GM08714 (cell line): ENCODE results near the gene HIVEP2.
"Not testable (repeated sequence)": the region's sequence is repeated elsewhere in the genome, so short reads cannot be mapped to it uniquely, and the experiment has no call there.

Source experiments
- H3K4me3 ChIP-seq: fragments of 200-500 bp; sonication (Bioruptor generic); 2 replicates; pipeline ENCODE4 v1.5.1; 2014; ENCODE audit warnings: mild to moderate bottlenecking, low read length, inconsistent platforms
- ZNF274 ChIP-seq: IDR thresholded peaks from 2 replicates; pipeline ENCODE4 v1.6.1; 2012; ENCODE audit warnings: mild to moderate bottlenecking, low read depth, low read length

Gene HIVEP2, protein sequence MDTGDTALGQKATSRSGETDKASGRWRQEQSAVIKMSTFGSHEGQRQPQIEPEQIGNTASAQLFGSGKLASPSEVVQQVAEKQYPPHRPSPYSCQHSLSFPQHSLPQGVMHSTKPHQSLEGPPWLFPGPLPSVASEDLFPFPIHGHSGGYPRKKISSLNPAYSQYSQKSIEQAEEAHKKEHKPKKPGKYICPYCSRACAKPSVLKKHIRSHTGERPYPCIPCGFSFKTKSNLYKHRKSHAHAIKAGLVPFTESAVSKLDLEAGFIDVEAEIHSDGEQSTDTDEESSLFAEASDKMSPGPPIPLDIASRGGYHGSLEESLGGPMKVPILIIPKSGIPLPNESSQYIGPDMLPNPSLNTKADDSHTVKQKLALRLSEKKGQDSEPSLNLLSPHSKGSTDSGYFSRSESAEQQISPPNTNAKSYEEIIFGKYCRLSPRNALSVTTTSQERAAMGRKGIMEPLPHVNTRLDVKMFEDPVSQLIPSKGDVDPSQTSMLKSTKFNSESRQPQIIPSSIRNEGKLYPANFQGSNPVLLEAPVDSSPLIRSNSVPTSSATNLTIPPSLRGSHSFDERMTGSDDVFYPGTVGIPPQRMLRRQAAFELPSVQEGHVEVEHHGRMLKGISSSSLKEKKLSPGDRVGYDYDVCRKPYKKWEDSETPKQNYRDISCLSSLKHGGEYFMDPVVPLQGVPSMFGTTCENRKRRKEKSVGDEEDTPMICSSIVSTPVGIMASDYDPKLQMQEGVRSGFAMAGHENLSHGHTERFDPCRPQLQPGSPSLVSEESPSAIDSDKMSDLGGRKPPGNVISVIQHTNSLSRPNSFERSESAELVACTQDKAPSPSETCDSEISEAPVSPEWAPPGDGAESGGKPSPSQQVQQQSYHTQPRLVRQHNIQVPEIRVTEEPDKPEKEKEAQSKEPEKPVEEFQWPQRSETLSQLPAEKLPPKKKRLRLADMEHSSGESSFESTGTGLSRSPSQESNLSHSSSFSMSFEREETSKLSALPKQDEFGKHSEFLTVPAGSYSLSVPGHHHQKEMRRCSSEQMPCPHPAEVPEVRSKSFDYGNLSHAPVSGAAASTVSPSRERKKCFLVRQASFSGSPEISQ (N-terminal part only)

GRCh38 chr6:142945049-142945445 is at the start of gene HIVEP2:
HIVEP2 (minus strand) TSS chr6:142945176; CDS start chr6:142774738, 170,438 bp downstream.
- no peak for TF ChIP-seq ZNF274
- peak within 1 kb of the TSS; percentile 76 for H3K4me3 ChIP-seq

- no peak for TF ChIP-seq ZNF274
- no peak overlapping the region for H3K4me3 ChIP-seq
These were observed 49.0 kb upstream of the HIVEP2 start for GRCh38 chr6:142993977-142994376.

DNA sequence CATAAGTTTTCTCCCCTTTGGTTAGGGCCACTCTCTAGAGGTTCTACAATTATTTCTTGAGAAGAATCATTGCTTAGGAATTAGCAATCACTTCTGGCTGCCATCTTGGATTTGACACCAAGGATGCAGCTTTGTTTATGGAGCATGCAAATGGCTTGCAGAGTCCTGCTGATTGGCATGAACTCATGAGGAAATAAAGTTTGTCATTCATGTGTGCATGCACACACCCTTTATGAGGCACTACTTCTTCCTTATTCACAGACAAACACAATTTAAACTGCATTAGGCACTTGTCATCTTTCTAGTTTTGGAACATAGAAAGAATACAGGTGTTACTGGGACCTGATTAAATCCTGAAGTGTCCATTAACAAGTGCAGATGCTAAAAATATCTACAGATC is 42.5 kb upstream of the HIVEP2 start:
- TF ChIP-seq ZNF274 = no peak
- no peak overlapping the region for H3K4me3 ChIP-seq

DNA sequence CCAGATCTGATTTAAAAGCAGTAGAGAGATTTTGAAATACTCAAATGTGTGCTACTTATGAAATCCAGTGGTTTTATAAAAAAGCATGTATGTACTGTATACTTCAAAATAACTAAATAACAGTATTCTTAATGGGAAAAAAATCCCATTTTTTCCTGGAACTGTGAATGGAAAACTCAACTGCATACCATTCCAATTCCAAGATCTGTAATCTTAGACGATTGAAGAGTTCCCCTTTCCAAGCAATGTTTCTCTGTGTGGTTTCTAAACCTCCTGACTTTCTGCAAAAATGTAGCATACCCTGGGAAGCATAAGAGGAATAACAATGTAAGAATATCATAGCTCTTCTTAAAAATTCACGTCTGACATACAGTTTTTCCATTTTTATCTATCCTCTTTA is 40.3 kb upstream of the HIVEP2 start:
- TF ChIP-seq ZNF274 = no peak
- no peak overlapping the region for H3K4me3 ChIP-seq

- TF ChIP-seq ZNF274 = no peak
- H3K4me3 ChIP-seq = no peak overlapping the region
These were observed 39.4 kb upstream of the HIVEP2 start for GRCh38 chr6:142984386-142984785.

DNA sequence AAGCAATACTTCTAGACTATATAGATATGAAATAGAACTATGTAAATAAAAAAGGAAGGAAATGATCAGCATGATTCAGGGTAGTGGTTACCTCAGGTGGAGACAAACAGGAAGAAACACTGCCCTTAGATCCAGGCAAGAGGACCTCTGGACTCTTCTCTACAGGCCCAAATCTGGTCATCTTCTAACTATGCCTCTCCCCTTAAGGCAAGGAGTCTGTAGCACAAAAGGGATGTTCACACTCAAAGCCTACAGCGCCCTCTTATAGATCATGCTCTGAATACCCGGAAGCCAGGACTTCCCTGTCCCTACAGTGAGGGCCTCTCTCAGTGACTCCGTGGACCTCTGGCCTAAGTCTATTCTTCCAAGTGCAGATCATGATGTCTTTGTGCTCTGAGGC is 30.4 kb upstream of the HIVEP2 start:
- H3K4me3 ChIP-seq = no peak overlapping the region
- no peak for TF ChIP-seq ZNF274

DNA sequence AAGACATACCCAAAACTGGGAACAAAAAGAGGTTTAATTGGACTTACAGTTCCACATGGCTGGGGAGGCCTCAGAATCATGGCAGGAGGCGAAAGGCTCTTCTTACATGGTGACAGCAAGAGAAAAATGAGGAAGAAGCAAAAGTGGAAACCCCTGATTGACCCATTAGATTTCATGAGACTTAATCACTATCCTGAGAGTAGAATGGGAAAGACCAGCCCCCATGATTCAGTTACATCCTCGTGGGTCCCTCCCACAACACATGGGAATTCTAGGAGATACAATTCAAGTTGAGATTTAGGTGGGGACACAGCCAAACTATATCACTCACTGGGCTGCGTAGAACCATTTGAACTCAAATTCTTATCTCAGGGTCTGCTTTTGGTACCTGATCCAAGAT is 26.0 kb upstream of the HIVEP2 start:
- not testable (repeated sequence) for H3K4me3 ChIP-seq

GRCh38 chr6:142968601-142969000 is 23.6 kb upstream of the HIVEP2 start:
- no peak for TF ChIP-seq ZNF274
- H3K4me3 ChIP-seq = no peak overlapping the region

- TF ChIP-seq ZNF274 = no peak
- no peak overlapping the region for H3K4me3 ChIP-seq
These were observed 21.3 kb upstream of the HIVEP2 start for GRCh38 chr6:142966294-142966693.

- H3K4me3 ChIP-seq = no peak overlapping the region
- TF ChIP-seq ZNF274 = no peak
These were observed 20.2 kb upstream of the HIVEP2 start for GRCh38 chr6:142965164-142965563.

GRCh38 chr6:142960098-142960497 is 15.1 kb upstream of the HIVEP2 start:
- no peak overlapping the region for H3K4me3 ChIP-seq
- no peak for TF ChIP-seq ZNF274

- H3K4me3 ChIP-seq = no peak overlapping the region
- TF ChIP-seq ZNF274 = no peak
These were observed 13.4 kb upstream of the HIVEP2 start for GRCh38 chr6:142958343-142958742.

DNA sequence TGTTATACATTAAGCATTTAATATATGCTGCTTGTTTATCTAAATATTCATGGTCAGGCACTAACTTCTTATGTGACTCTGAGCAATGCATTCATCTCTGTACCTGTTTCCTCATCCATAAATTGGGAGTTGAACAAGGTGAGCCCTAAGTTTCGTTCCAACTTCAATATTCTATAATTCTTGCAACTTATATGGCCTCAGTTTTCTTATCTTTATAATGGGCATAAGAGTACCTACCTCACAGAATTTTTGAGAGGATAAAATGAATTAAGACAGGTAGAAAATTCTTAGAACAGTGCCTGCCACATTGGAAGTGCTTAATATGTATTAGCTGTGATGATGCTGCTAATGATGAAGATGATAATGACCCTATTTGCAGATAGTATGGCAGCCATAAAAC is 11.8 kb upstream of the HIVEP2 start:
- no peak for TF ChIP-seq ZNF274
- no peak overlapping the region for H3K4me3 ChIP-seq

- no peak for TF ChIP-seq ZNF274
- no peak overlapping the region for H3K4me3 ChIP-seq
These were observed 9.9 kb upstream of the HIVEP2 start for GRCh38 chr6:142954844-142955243.

DNA sequence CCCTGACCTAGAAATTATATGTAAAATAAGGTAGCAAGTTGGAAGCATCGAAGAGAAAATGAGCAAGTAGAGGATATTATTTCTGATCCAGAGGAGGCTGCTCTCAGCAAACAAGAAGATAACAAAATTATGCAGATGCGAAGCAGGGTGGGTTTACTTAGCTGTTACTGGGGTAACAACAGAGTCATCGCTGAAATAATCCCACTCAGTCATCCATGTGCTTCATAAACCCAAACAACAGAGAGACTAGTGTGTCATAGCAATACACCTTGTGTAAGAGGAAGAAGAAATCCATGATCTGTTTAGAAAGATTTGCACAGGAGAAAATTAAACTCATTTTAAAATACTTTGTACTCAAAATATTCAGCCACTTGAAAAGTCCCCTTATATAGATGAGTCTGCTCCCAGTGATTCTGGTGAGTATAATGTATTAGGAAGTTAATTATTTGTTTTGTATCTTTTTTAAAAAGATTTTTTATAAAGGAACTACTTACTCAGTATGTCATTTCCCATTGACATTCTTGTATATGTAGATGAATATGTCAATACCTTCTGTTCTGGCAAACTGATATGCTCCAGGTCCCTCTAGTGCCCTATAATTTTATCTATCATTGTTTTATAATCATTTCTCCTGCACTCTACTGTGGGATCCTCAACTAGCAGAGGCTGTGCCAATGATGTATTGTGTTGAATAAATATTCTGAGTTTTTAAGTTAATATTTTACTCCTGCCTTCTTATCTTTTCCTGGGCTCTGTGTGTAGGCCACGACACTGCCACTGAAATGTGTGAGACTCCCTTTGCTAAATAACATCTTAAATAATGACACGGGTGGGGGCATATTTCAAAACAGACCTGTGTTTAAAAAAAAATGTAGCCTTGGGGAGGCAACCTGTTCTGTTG is 8.6 kb upstream of the HIVEP2 start:
- no peak overlapping the region for H3K4me3 ChIP-seq
- TF ChIP-seq ZNF274 = no peak
